ENCODE data around the gene BAK1. TPM values are rescaled to one million over a fixed set of nuclear protein-coding genes. Genes with fewer than 3 reads are reported as not detected.
"Not testable (repeated sequence)": the region's sequence is repeated elsewhere in the genome, so short reads cannot be mapped to it uniquely, and the experiment has no call there.

Gene BAK1
- total and polyA plus RNA-seq, 2 donors (not counting 3 experiments of a cell fraction or from before 2014, with no cell fraction given) = 25.4 to 37.1 TPM

DNA sequence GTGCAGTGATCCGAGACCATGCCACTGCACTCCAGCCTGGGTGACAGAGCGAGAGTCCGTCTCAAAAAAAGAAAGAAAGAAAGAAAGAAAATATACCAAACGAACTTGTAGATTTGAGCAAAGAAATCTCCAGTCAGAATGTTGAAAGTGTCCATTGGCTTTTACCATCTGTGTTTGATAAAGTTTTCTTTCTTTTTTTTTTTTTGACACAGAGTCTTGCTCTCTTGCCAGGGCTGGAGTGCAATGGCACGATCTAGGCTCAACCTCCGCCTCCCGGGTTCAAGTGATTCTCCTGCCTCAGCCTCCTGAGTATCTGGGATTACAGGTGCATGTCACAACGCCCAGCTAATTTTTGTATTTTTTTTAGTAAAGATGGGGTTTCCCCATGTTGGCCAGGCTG lies 21.3 kb downstream of the BAK1 start:
- Histone ChIP-seq H3K9me1 (replicated peaks; ENCODE audit: control insufficient read depth, extremely low read depth, insufficient read depth, low read length) (no peaks in the 10 kb centered on the region), H3K4me3 (replicated peaks in 1 of 3; ENCODE audit: insufficient read depth in 1 of 3, low read depth in 1 of 3, low read length in 3 of 3) (no peak overlapping the region), H2AFZ (ENCODE audit: low read depth, low read length) (no peak overlapping the region), H3K27me3 (ENCODE audit: control insufficient read depth in 2 of 2, insufficient read depth in 2 of 2, low read length in 2 of 2) (no peaks in the 10 kb centered on the region), H3K4me2 (ENCODE audit: insufficient read depth, low read length) (no peak overlapping the region), H3K4me1 (ENCODE audit: control insufficient read depth, extremely low read depth, insufficient read depth, low read length) (no peaks in the 10 kb centered on the region), H3K27ac (ENCODE audit: insufficient read depth, low read depth, low read length) (no peak overlapping the region), H3K9me3 (replicated peaks; ENCODE audit: control insufficient read depth, insufficient read depth, low read length) (no peaks in the 10 kb centered on the region), H3K79me2 (ENCODE audit: control insufficient read depth, insufficient read depth, low read length) (no peaks in the 10 kb centered on the region), H3K36me3 (ENCODE audit: control insufficient read depth in 2 of 2, extremely low read depth in 1 of 2, insufficient read depth in 2 of 2, low read length in 2 of 2) (no peaks in the 10 kb centered on the region), H3K9ac (replicated peaks; ENCODE audit: extremely low read depth, insufficient read depth, low read length) (no peak overlapping the region), H4K20me1 (replicated peaks; ENCODE audit: control insufficient read depth, extremely low read depth, insufficient read depth, low read length) (no peaks in the 10 kb centered on the region)
- BruUV-seq (replicated peaks) = no TSS peak
- dilution Hi-C loops (cut with MboI; ENCODE audit: extremely low pct_ligation_motif_present, low sequenced_read_pairs) (no loop called here), intact Hi-C loops (cut with micrococcal nuclease) (no loop called here)
- ChIA-PET CTCF (no interaction called here), POLR2A (no interaction called here)
- DNase-seq (ENCODE audit: low read depth, low spot score) (no peak), FAIRE-seq (no peak)
- TF ChIP-seq JUN (IDR thresholded peaks at IDR 0.05; ENCODE audit: borderline replicate concordance, insufficient read depth, insufficient read length, low read depth) (no peak), MYC (IDR thresholded peaks at IDR 0.05; ENCODE audit: low read depth, low read length) (no peak), GATA2 (IDR thresholded peaks at IDR 0.05; ENCODE audit: insufficient read depth, insufficient read length, low read depth, low read length) (no peak), POLR2A (IDR thresholded peaks at IDR 0.05; ENCODE audit: low read depth, low read length) (no peak), CTCF (IDR thresholded peaks at IDR 0.05; ENCODE audit: extremely low read depth in 1 of 2, insufficient read depth in 1 of 2, low read depth in 1 of 2, low read length in 2 of 2) (no peak)

GRCh38 chr6:33557376-33557775 lies 22.7 kb downstream of the BAK1 start:
- FAIRE-seq (no peak), DNase-seq (ENCODE audit: low read depth, low spot score) (no peak)
- CTCF ChIA-PET = no interaction called here
- BruUV-seq (replicated peaks) = no TSS peak
- H3K9me3 ChIP-seq (replicated peaks; ENCODE audit: control insufficient read depth, insufficient read depth, low read length) = no peaks in the 10 kb centered on the region
- dilution Hi-C loops (cut with MboI; ENCODE audit: extremely low pct_ligation_motif_present, low sequenced_read_pairs) = no loop called here
- no peak overlapping the region for H3K4me3 ChIP-seq (replicated peaks in 1 of 3; ENCODE audit: insufficient read depth in 1 of 3, low read depth in 1 of 3, low read length in 3 of 3)
- no peak for TF ChIP-seq POLR2AphosphoS5 (IDR thresholded peaks at IDR 0.05; ENCODE audit: insufficient read depth, low read depth, low read length)
- POLR2A ChIA-PET = no interaction called here
- intact Hi-C loops (cut with micrococcal nuclease) = no loop called here
- no peak overlapping the region for H3K9ac ChIP-seq (replicated peaks; ENCODE audit: extremely low read depth, insufficient read depth, low read length)
- no peak overlapping the region for H3K27ac ChIP-seq (ENCODE audit: insufficient read depth, low read depth, low read length)
- no peak overlapping the region for H2AFZ ChIP-seq (ENCODE audit: low read depth, low read length)
- no peaks in the 10 kb centered on the region for H4K20me1 ChIP-seq (replicated peaks; ENCODE audit: control insufficient read depth, extremely low read depth, insufficient read depth, low read length)
- H3K27me3 ChIP-seq (ENCODE audit: control insufficient read depth in 2 of 2, insufficient read depth in 2 of 2, low read length in 2 of 2) = no peaks in the 10 kb centered on the region
- H3K4me2 ChIP-seq (ENCODE audit: insufficient read depth, low read length) = no peak overlapping the region
- no peaks in the 10 kb centered on the region for H3K9me1 ChIP-seq (replicated peaks; ENCODE audit: control insufficient read depth, extremely low read depth, insufficient read depth, low read length)
- H3K4me1 ChIP-seq (ENCODE audit: control insufficient read depth, extremely low read depth, insufficient read depth, low read length) = no peaks in the 10 kb centered on the region
- no peaks in the 10 kb centered on the region for H3K79me2 ChIP-seq (ENCODE audit: control insufficient read depth, insufficient read depth, low read length)
- no peaks in the 10 kb centered on the region for H3K36me3 ChIP-seq (ENCODE audit: control insufficient read depth in 2 of 2, extremely low read depth in 1 of 2, insufficient read depth in 2 of 2, low read length in 2 of 2)

- H3K27me3 ChIP-seq (ENCODE audit: control insufficient read depth in 2 of 2, insufficient read depth in 2 of 2, low read length in 2 of 2); DNase-seq (ENCODE audit: low read depth, low spot score); H3K4me1 ChIP-seq (ENCODE audit: control insufficient read depth, extremely low read depth, insufficient read depth, low read length); H3K9me1 ChIP-seq (replicated peaks; ENCODE audit: control insufficient read depth, extremely low read depth, insufficient read depth, low read length); BruUV-seq (replicated peaks); H3K79me2 ChIP-seq (ENCODE audit: control insufficient read depth, insufficient read depth, low read length); H4K20me1 ChIP-seq (replicated peaks; ENCODE audit: control insufficient read depth, extremely low read depth, insufficient read depth, low read length); H3K27ac ChIP-seq (ENCODE audit: insufficient read depth, low read depth, low read length); H3K36me3 ChIP-seq (ENCODE audit: control insufficient read depth in 2 of 2, extremely low read depth in 1 of 2, insufficient read depth in 2 of 2, low read length in 2 of 2); intact Hi-C loops (cut with micrococcal nuclease); CTCF ChIA-PET; FAIRE-seq; POLR2A ChIA-PET; H2AFZ ChIP-seq (ENCODE audit: low read depth, low read length); H3K9ac ChIP-seq (replicated peaks; ENCODE audit: extremely low read depth, insufficient read depth, low read length); H3K4me2 ChIP-seq (ENCODE audit: insufficient read depth, low read length); dilution Hi-C loops (cut with MboI; ENCODE audit: extremely low pct_ligation_motif_present, low sequenced_read_pairs); H3K9me3 ChIP-seq (replicated peaks; ENCODE audit: control insufficient read depth, insufficient read depth, low read length); H3K4me3 ChIP-seq (replicated peaks in 1 of 3; ENCODE audit: insufficient read depth in 1 of 3, low read depth in 1 of 3, low read length in 3 of 3): not testable (repeated sequence)
Measured at GRCh38 chr6:33552883-33553282, 27.2 kb downstream of the BAK1 start.
